Endothelial cell of umbilical vein (primary cell): ENCODE results near the gene ZFR. TPM values are rescaled to one million over a fixed set of nuclear protein-coding genes. Genes with fewer than 3 reads are reported as not detected.

Experiments
- BruUV-seq: library from RNA; stranded (reverse); fragments of 400-500 nt; replicated peaks from 2 replicates; lab custom pipeline; 2021; lab: Mats Ljungman, UMichigan
- CTCF ChIA-PET: fragments of 300-600, 350-600 bp; sonication (Branson Sonifier 250); formaldehyde crosslinking; loops from one replicate; lab custom pipeline; 2021; ENCODE audit warnings: antibody characterized with exemption, inconsistent platforms; lab: Charles Lee
- POLR2A ChIA-PET: fragments of 300-600, 350-600 bp; sonication (Branson Sonifier 250); formaldehyde crosslinking; loops from one replicate; lab custom pipeline; 2021; ENCODE audit warnings: antibody characterized with exemption, inconsistent platforms; lab: Charles Lee
- DNase-seq: peaks from one replicate; pipeline ENCODE4 v3.0.0-alpha.2; 2011; ENCODE audit warnings: low read depth, low spot score
- FAIRE-seq: peaks from 2 replicates; lab custom pipeline; 2011; peaks lifted over from hg19 to GRCh38; lab: Jason Lieb, UNC
- H2AFZ ChIP-seq: 2 replicates; pipeline ENCODE4 v1.6.0; 2012; ENCODE audit warnings: low read depth, low read length, control low read depth, inconsistent platforms
- H3K27ac ChIP-seq: 2 replicates; pipeline ENCODE4 v1.5.1; 2011; ENCODE audit warnings: low read depth, mild to moderate bottlenecking, control low read depth, low read length, moderate library complexity; ENCODE audit not compliant: insufficient read depth
- H3K27me3 ChIP-seq, 2 experiments: 2 replicates each; pipeline versions ENCODE4 v1.6.0 to v1.6.1; 2011; ENCODE audit warnings: low read length in 2 of 2, mixed read lengths in 1 of 2; ENCODE audit not compliant: control insufficient read depth in 2 of 2, insufficient read depth in 2 of 2
- H3K36me3 ChIP-seq, 2 experiments: 2 replicates in 1 of 2; 3 replicates in 1 of 2; pipeline ENCODE4 v1.5.1; 2011; ENCODE audit warnings: low read length in 2 of 2, mild to moderate bottlenecking in 1 of 2, moderate library complexity in 1 of 2; ENCODE audit not compliant: control insufficient read depth in 2 of 2, insufficient read depth in 2 of 2; ENCODE audit errors: extremely low read depth in 1 of 2
- H3K4me1 ChIP-seq: 3 replicates; pipeline ENCODE4 v1.5.1; 2011; ENCODE audit warnings: mild to moderate bottlenecking, low read length; ENCODE audit not compliant: control insufficient read depth, insufficient read depth; ENCODE audit errors: extremely low read depth
- H3K4me2 ChIP-seq: 2 replicates; pipeline ENCODE4 v1.6.1; 2011; ENCODE audit warnings: low read length, control low read depth, mixed read lengths; ENCODE audit not compliant: insufficient read depth
- H3K4me3 ChIP-seq, 3 experiments: fragments of 200-600 bp in 1 of 3; sonication (generic), shearing (Covaris generic) in 1 of 3; replicated peaks in 1 of 3; 2 replicates each; pipeline ENCODE4 v1.5.1; 2011 to 2016; ENCODE audit warnings: control low read depth in 3 of 3, low read length in 3 of 3, mild to moderate bottlenecking in 2 of 3, inconsistent platforms in 1 of 3, low read depth in 1 of 3, moderate library complexity in 1 of 3; ENCODE audit not compliant: insufficient read depth in 1 of 3
- H3K79me2 ChIP-seq: 2 replicates; pipeline ENCODE4 v1.6.0; 2012; ENCODE audit warnings: low read length, inconsistent platforms; ENCODE audit not compliant: control insufficient read depth, insufficient read depth
- H3K9ac ChIP-seq: replicated peaks from 2 replicates; pipeline ENCODE3; 2011; ENCODE audit warnings: low read length, control low read depth; ENCODE audit not compliant: insufficient read depth; ENCODE audit errors: extremely low read depth
- H3K9me1 ChIP-seq: replicated peaks from 3 replicates; pipeline ENCODE4 v1.6.0; 2011; ENCODE audit warnings: mild to moderate bottlenecking, low read length; ENCODE audit not compliant: control insufficient read depth, insufficient read depth; ENCODE audit errors: extremely low read depth
- H3K9me3 ChIP-seq: replicated peaks from 2 replicates; pipeline ENCODE4 v1.5.1; 2012; ENCODE audit warnings: low read length, inconsistent platforms; ENCODE audit not compliant: control insufficient read depth, insufficient read depth
- H4K20me1 ChIP-seq: replicated peaks from 2 replicates; pipeline ENCODE3; 2011; ENCODE audit warnings: mild to moderate bottlenecking, low read length; ENCODE audit not compliant: control insufficient read depth, insufficient read depth; ENCODE audit errors: extremely low read depth
- EZH2 ChIP-seq: IDR thresholded peaks from 2 replicates; pipeline ENCODE4 v1.6.1; 2012; ENCODE audit warnings: borderline replicate concordance, low read depth, mild to moderate bottlenecking, moderate library complexity, low read length, inconsistent platforms; ENCODE audit not compliant: severe bottlenecking
- FOS ChIP-seq: IDR thresholded peaks from 2 replicates; pipeline ENCODE4 v1.6.1; 2011; ENCODE audit warnings: mild to moderate bottlenecking, low read length, moderate library complexity, borderline replicate concordance; ENCODE audit not compliant: insufficient read depth
- GATA2 ChIP-seq: IDR thresholded peaks from 2 replicates; pipeline ENCODE4 v1.7.0; 2011; ENCODE audit warnings: low read depth, mild to moderate bottlenecking, moderate library complexity, mixed read lengths, low read length; ENCODE audit not compliant: insufficient read length, insufficient read depth
- JUN ChIP-seq: IDR thresholded peaks from 2 replicates; pipeline ENCODE4 v1.6.1; 2011; ENCODE audit warnings: borderline replicate concordance, low read depth; ENCODE audit not compliant: insufficient read length, insufficient read depth
- MYC ChIP-seq: IDR thresholded peaks from one replicate; pipeline ENCODE4 v1.6.1; 2011; ENCODE audit warnings: mild to moderate bottlenecking, low read depth, low read length
- POLR2A ChIP-seq: IDR thresholded peaks from 2 replicates; pipeline ENCODE4 v1.6.1; 2012; ENCODE audit warnings: low read depth, mild to moderate bottlenecking, control low read depth, low read length
- POLR2AphosphoS5 ChIP-seq: IDR thresholded peaks from 2 replicates; pipeline ENCODE4 v1.6.1; 2012; ENCODE audit warnings: low read depth, mild to moderate bottlenecking, control low read depth, low read length, moderate library complexity; ENCODE audit not compliant: insufficient read depth
- dilution Hi-C: fragments of 300-500 bp; cut with MboI; formaldehyde crosslinking; loops from one replicate; pipeline ENCODE4 v1.15.0; 2019; ENCODE audit warnings: low sequenced_read_pairs; ENCODE audit not compliant: extremely low pct_ligation_motif_present
- intact Hi-C: fragments of 100-400 bp; cut with micrococcal nuclease; formaldehyde crosslinking; loops from one replicate; pipeline ENCODE4 v1.10.0; 2022
- polyA plus RNA-seq, 4 experiments: library from polyadenylated mRNA; depleted of rRNA in 3 of 4; stranded (reverse) in 3 of 4; unstranded in 1 of 4; fragments of >200 nt; gene quantifications; 2 replicates each; pipeline versions ENCODE4 v1.2.1 to v1.2.3, GENCODE V29; 2011 to 2012; ENCODE audit warnings: missing spikeins in 1 of 4
- total RNA-seq: library from RNA; stranded (reverse); gene quantifications from 2 replicates; pipeline ENCODE4 v1.2.3, GENCODE V29; 2021
- TF ChIP-seq, protein P1 (sequence below), 2 donors: IDR thresholded peaks; 1 replicate in 1 of 2; 2 replicates in 1 of 2; pipeline ENCODE4 v1.5.1; 2011; ENCODE audit warnings: low read length in 2 of 2, mild to moderate bottlenecking in 2 of 2, moderate library complexity in 2 of 2, control low read depth in 1 of 2, inconsistent platforms in 1 of 2, low read depth in 1 of 2; ENCODE audit not compliant: insufficient read depth in 1 of 2; ENCODE audit errors: extremely low read depth in 1 of 2
- TF ChIP-seq, protein P2 (sequence below): IDR thresholded peaks from 2 replicates; pipeline ENCODE4 v1.6.1; 2011; ENCODE audit not compliant: insufficient read depth, insufficient read length

The ZFR gene
- total and polyA plus RNA-seq, 2 donors (not counting 3 experiments of a cell fraction or from before 2014, with no cell fraction given): 60.1 to 79.4 TPM

- no peak for DNase-seq
- ChIA-PET CTCF (interaction anchor here (0.7 to 1.1 kb wide), 3 partner anchors 12 to 146 kb away, joined by 3 to 4 read pairs (median 3); no protein-coding TSS in a partner anchor), POLR2A (no interaction called here)
- H3K4me3 ChIP-seq: no peak overlapping the region
- no peak overlapping the region for H3K27ac ChIP-seq
- no peaks in the 10 kb centered on the region for H3K9me3 ChIP-seq
- H3K9me1 ChIP-seq: no peaks in the 10 kb centered on the region
- no TSS peak for BruUV-seq
- no peaks in the 10 kb centered on the region for H3K4me1 ChIP-seq
- H4K20me1 ChIP-seq: no peaks in the 10 kb centered on the region
- dilution Hi-C loops (no loop called here), intact Hi-C loops (no loop called here)
- peaks cover 3% of the 10 kb centered on the region for H3K79me2 ChIP-seq
- no peaks in the 10 kb centered on the region for H3K36me3 ChIP-seq
- H3K9ac ChIP-seq: no peak overlapping the region
- H3K27me3 ChIP-seq: no peaks in the 10 kb centered on the region
- no peak for TF ChIP-seq POLR2A
- TF ChIP-seq EZH2: no peak
- TF ChIP-seq MYC: no peak
- TF ChIP-seq, protein P1, sequence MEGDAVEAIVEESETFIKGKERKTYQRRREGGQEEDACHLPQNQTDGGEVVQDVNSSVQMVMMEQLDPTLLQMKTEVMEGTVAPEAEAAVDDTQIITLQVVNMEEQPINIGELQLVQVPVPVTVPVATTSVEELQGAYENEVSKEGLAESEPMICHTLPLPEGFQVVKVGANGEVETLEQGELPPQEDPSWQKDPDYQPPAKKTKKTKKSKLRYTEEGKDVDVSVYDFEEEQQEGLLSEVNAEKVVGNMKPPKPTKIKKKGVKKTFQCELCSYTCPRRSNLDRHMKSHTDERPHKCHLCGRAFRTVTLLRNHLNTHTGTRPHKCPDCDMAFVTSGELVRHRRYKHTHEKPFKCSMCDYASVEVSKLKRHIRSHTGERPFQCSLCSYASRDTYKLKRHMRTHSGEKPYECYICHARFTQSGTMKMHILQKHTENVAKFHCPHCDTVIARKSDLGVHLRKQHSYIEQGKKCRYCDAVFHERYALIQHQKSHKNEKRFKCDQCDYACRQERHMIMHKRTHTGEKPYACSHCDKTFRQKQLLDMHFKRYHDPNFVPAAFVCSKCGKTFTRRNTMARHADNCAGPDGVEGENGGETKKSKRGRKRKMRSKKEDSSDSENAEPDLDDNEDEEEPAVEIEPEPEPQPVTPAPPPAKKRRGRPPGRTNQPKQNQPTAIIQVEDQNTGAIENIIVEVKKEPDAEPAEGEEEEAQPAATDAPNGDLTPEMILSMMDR (IDR thresholded peaks at IDR 0.05; ENCODE audit: extremely low read depth in 1 of 2, insufficient read depth in 1 of 2, low read depth in 1 of 2, low read length in 2 of 2): no peak
- TF ChIP-seq, protein P2, sequence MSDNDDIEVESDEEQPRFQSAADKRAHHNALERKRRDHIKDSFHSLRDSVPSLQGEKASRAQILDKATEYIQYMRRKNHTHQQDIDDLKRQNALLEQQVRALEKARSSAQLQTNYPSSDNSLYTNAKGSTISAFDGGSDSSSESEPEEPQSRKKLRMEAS: no peak
- TF ChIP-seq FOS: no peak
- no peak for TF ChIP-seq GATA2
- TF ChIP-seq JUN: no peak
- TF ChIP-seq POLR2AphosphoS5: no peak
- FAIRE-seq: no peak
- no peak overlapping the region for H2AFZ ChIP-seq
- no peak overlapping the region for H3K4me2 ChIP-seq
Measured at GRCh38 chr5:32317041-32317440, 127.5 kb downstream of the ZFR start.
